HG03159 (cell line): Measurements from ENCODE around the gene TPO.
"Not testable (repeated sequence)": the region's sequence is repeated elsewhere in the genome, so short reads cannot be mapped to it uniquely, and the experiment has no call there.

Experiments used
- ATAC-seq: cut with Tn5 transposase; IDR thresholded peaks from one replicate; pipeline ENCODE4 v1.9.1; 2021; ENCODE audit warnings: mild to moderate bottlenecking, moderate library complexity; ENCODE audit not compliant: unreplicated experiment

The TPO gene

DNA sequence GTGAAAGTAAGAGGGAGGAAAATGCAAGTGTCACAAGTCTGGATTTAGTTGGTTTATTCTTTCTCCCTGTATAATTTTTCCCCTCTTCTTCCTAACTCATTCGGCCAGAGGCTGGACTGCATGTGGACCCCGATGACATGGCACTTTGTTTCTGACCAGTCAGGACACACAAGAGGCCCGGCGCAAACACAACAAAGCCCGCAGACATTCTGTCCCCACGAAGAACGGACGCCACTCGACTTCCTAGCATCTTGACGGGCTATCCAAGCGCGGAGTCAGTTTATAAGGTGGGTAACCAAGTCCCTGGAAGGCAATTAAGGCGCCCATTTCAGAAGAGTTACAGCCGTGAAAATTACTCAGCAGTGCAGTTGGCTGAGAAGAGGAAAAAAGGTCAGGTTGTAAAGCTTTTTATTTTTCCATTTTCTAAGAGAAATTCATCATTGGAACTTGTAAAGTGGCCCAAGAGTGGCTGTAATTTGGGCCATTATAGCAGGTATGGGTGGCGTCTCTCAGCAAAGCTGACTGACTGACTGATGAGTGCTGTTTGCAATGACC is at the start of gene TPO:
TPO (plus strand) TSS at position 308 of the 555 bp plus-strand sequence. CDS start 946 bp downstream, outside the sequence.
- no peak for ATAC-seq

GRCh38 chr2:1366546-1367134 is 46.6 kb upstream of the TPO start:
- ATAC-seq, result no peak

DNA sequence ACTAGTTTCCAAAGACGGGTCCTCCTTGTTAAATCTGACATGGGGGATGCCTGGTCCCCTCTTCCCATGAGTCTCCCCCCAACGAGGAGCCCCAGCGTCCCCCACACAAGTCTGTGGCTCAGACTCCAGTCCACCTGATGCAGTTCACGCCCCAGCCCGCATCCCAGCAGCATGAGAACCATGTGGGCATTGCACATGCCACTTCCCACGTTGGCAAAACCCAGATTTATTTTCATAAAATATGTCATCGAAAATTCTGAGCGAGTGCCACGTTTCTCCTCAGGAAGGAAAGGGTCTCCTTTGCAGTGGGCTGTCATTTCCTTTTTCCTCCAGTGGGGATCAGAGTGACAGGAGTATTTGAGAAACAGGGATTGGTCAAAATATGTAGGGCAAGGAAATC is 45.7 kb upstream of the TPO start:
- ATAC-seq, result no peak

- ATAC-seq, result no peak
These were observed 43.4 kb upstream of the TPO start for GRCh38 chr2:1369905-1370304.

DNA sequence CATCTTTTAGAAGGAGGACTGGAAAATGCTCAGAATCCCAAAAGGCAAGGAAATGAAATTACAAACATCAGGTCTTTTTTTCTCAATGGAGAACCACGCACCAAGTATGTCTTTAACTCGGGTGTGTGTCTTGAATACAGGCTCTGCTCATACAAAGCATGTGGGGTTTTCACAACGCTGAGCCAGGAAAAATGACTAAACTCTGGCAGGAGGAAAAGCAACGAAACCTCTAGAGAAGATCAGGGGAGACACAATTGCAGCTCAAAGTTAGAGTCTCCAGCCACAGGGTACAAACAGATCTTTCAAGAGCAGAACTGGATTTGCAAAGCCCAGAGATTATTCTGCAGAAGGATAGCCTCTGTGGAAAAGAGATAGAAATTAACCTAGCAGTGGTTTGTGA is 42.8 kb upstream of the TPO start:
- ATAC-seq, result no peak

DNA sequence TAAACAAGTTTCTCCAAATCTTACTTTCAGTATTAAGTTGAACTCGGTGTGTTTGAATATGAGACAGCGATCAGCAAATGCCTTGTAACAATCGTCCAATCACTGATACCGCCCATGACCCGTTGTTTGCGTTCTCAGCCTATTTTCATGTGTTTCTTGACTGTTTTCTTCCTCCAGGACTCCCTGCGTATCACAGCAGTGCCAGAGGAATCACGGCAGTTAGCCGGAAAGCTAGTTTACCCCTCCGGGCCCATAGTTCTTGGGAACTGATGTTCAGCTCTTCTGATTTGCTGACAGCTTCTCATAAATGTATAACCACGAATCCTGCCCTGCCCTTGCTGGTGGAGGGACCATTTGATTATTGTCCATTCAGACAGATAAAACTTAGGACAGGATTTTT is 42.2 kb upstream of the TPO start:
- no peak for ATAC-seq

DNA sequence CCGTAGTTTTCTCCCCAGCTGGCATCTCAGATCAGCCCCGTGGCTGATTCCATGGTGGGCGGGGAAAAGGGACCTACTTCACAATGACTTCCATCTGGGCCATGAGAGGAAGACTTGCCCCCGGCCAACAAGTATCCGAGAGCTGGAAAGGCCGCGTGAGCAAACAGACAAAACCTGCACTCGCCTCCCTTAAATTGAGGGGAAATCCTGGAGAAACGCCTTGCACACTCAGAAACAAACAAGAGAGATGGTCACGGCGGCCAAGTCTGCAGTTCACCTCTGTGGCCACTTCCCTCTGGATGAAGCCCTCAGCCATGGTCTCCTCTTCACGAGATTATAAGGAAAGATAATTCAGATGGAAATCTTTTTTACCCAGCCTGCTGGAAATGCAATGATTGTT is 39.4 kb upstream of the TPO start:
- ATAC-seq, result no peak

DNA sequence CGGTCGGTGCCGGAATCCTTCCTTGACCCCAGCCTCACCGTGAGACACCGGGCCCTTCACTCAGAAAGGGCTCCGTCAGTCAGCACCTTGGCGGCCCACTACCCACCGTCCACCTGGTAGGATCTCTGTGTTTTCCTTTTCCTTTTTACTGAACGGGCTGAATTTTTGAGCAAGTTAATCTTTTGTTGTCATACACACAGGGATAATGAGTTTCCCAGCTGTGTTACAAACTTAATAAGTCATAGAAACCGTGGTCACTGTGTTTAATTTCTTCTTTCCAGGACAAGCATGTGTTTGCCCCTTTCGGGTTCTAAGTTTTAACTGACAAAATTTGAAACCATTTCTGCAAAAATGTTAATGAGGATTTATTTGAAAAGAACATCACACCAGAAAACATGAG is 39.0 kb upstream of the TPO start:
- no peak for ATAC-seq

DNA sequence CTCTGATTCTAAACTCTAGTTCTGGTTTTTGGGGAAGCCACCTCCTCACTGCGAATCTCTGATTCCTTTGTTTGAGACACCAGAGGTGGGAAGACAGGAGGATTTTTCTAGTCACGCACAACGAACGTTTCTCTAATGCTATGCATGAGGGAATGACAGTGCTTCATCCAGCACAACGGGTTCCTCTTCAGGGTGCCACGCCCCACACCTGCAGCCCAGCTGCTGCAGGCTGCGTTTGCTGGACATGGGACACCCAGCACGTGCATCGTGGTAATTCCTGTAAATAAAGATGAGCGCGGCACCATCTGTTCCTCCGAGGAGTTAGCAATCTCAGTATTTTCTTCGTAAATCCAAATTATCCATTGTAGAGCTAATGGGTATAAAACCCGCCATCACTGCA is 37.5 kb upstream of the TPO start:
- ATAC-seq, result no peak

DNA sequence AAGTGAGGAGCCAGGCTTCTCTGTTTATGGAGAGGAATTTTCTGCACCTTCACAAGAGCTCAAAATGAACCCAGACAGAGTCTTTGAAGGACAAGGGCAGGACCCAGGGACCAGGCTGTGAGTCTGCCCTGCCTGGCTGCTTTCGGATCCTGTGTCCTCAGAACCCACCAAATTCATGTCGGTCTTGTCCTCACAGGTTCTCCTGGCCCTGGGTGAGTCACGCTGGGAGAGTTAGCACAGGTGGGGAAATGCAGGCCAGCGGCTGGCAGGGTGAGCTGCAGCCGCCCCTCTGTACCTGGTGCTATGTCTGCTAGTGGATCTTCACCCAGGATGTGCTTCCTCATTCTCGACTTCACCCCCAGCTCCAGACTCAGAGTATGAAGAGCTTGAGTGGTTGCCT is 35.8 kb upstream of the TPO start:
- no peak for ATAC-seq

GRCh38 chr2:1378456-1379150 is 34.7 kb upstream of the TPO start:
- no peak for ATAC-seq

- no peak for ATAC-seq
These were observed 31.6 kb upstream of the TPO start for GRCh38 chr2:1381644-1382043.

DNA sequence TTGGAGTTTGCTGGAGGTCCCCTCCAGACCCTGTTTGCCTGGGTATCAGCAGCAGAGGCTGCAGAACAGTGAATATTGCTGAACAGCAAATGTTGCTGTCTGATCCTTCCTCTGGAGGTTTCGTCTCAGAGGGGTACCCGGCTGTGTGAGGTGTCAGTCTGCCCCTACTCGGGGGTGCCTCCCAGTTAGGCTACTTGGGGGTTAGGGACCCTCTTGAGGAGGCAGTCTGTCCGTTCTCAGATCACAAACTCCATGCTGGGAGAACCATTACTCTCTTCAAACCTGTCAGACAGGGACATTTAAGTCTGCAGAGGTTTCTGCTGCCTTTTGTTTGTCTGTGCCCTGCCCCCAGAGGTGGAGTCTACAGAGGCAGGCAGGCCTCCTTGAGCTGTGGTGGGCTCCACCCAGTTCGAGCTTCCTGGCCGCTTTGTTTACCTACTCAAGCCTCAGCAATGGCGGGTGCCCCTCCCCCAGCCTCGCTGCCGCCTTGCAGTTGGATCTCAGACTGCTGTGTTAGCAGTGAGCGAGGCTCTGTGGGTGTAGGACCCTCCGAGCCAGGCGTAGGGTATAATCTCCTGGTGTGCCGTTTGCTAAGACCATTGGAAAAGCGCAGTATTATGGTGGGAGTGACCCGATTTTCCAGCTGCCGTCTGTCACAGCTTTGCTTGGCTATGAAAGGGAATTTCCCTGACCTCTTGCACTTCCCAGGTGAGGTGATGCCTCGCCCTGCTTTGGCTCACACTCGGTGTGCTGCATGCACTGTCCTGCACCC is 25.1 kb upstream of the TPO start:
- not testable (repeated sequence) for ATAC-seq

- not testable (repeated sequence) for ATAC-seq
These were observed 23.1 kb upstream of the TPO start for GRCh38 chr2:1390118-1390517.

- no peak for ATAC-seq
These were observed 19.9 kb upstream of the TPO start for GRCh38 chr2:1393321-1393720.

GRCh38 chr2:1394709-1395408 is 18.4 kb upstream of the TPO start:
- ATAC-seq, result no peak

- ATAC-seq, result no peak
These were observed 15.9 kb upstream of the TPO start for GRCh38 chr2:1397350-1397749.

- ATAC-seq, result no peak
These were observed 15.1 kb upstream of the TPO start for GRCh38 chr2:1398191-1398590.

DNA sequence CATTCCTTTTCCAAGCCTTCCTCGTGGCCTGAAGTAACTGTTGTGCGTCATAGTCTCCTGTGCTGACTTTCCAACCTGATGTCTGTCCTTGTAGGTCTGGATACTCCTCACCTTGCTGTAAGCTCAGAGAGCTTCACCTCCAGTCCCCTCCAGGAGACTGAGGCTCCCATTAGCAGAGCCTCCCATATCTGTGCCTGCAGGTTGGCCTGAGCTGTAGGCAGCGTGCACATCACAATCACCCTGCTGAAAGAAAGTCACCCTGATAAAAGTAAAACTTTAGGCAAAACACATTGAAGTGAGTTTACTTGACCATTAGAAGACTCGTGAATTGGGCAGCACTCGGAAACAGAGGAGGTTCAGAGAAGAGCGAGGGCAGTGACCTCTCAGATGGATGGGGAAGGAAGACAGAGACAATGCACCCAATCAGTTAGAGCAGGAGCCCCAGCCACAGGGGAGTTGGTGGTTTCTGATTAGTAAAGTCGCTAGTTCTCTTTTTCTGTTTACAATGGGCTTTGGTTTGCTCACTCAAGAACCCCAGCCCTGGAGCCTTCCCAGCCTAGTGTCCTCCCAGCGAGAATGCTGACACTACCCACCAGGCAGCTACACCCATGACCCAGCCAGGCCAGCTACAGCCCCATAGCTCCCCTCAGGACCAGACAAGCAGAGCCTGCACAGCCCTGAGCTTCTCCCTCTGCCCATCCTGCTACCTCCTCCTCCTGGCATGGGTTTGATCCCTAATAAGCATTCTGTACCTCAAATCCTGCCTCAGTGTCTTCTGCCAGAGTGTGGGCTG is 12.1 kb upstream of the TPO start:
- ATAC-seq, result no peak

- ATAC-seq, result no peak
These were observed 11.2 kb upstream of the TPO start for GRCh38 chr2:1402064-1402463.
